ENCODE results near the gene TGFBR2.

TGFBR2 gene

DNA sequence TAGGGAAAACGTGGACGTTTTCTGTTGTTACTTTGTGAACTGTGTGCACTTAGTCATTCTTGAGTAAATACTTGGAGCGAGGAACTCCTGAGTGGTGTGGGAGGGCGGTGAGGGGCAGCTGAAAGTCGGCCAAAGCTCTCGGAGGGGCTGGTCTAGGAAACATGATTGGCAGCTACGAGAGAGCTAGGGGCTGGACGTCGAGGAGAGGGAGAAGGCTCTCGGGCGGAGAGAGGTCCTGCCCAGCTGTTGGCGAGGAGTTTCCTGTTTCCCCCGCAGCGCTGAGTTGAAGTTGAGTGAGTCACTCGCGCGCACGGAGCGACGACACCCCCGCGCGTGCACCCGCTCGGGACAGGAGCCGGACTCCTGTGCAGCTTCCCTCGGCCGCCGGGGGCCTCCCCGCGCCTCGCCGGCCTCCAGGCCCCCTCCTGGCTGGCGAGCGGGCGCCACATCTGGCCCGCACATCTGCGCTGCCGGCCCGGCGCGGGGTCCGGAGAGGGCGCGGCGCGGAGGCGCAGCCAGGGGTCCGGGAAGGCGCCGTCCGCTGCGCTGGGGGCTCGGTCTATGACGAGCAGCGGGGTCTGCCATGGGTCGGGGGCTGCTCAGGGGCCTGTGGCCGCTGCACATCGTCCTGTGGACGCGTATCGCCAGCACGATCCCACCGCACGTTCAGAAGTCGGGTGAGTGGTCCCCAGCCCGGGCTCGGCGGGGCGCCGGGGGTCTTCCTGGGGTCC lies at the start of gene TGFBR2:
TGFBR2 (plus strand) TSS at position 301 of the 731 bp plus-strand sequence; CDS start at position 584, 283 bp downstream.
- DNase-seq, result peak; percentile 50 to 70 (median 59)

DNA sequence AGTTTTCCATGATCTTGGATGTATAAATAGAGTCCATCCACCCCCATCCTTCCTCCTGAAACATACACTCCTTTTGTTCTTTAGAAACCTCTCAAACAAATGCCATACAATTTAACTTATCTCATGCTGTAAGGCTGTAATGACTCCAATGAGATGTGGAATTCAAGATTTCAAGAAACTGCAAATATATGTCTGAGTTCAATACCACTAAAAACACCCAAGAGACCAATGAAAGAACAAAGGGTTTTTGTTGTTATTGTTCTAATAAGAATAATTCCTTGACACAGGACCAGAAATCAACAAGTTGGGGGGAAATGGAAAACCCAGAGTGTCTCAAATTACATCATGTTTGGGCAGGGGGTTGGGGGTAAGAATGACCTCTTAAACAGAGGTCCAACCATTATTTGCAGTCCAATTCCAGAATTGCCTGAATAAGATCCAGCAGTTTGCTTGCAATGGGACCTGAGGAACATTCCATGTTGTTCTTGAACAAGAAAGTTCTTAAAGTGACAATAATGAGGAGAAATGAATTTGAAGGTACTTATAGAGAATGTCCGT lies 48.6 kb upstream of the TGFBR2 start:
- no peak for DNase-seq

- no peak for DNase-seq
Measured at GRCh38 chr3:30563956-30564355, 42.4 kb upstream of the TGFBR2 start.

DNA sequence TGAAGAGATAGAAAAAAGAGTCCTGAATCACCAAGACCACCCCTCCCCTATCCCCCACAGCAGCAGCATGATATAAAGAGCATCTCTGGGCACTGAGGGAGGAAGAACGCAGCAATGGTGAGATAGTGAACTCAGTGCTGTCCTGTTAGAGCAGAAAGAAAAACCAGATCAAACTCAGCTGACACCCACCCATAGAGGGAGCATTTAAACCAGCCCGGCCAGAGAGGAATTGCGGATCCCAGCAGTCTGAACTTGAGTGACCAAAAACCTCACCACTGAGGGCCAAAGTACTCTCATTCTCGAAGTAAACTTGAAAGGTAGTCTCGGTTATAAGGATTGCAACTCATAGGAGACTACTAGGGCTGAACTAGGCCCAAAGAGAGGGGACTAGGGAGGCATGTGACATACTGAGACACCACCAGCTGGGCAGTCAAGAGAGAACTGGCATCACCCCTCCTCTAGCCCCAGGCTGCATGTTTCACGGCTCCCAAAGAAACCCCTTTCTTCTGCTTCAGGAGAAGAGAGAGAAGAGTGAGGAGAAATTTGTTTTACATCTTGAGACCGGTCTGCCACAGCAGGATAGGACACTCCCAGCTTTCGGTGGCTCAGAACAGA lies 39.2 kb upstream of the TGFBR2 start:
- DNase-seq, result no peak

DNA sequence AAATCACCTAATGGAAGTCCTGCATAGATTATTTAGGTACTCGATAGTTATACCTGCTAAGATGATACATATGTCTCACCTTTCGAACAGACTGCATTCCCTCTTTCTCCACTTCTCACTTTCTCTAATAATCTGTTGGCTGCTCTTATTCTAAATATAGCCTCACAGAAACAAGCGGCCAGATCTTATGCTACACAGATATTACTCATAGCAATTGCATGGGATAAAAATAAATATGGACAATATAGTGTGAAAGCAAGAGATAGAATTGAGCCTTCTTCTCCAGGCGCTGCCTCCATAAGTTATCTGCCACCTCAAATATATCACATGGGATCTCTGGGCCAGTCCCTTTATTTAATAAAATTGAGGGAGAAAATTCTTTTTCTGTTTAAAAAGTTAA lies 29.5 kb upstream of the TGFBR2 start:
- no peak for DNase-seq

DNA sequence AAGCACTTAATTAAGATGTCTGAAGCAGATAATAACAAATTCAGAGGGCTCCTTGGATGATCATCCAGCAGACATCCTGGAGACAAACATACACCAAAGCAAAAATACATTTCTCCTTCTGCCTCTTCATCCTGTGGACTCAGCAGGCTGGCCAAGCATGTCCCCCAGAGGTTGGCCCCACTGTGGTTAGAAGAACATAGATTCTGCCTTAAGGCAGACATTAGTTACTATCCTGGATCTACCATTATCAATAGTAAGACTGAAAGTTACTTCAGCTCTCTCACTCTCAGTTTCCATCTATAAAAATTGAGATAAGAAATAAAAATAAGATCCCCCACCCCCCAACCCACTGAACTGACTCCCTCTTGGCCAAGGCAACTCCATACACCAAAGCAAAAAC lies 28.6 kb upstream of the TGFBR2 start:
- DNase-seq, result no peak

DNA sequence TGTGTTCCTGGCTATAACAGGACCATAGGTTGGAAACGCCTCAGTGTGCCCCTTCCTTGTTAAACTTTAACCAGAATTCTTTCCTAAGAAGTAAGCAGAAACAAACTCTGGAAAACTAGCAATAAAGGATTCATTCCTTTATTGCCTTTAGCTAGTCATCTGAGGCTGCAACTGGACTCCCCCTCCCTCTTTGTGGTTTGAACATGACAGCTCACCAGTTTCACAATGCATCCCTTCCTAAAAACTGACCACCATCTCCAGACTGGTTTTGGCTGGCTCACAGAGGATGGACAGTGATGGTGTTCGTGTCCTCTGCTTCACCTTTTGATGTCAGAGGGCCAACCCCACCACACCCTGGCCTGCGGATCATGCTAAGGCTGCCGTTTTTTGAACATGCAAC lies 27.9 kb upstream of the TGFBR2 start:
- DNase-seq, result no peak

GRCh38 chr3:30578986-30579579 lies 27.3 kb upstream of the TGFBR2 start:
- no peak for DNase-seq

DNA sequence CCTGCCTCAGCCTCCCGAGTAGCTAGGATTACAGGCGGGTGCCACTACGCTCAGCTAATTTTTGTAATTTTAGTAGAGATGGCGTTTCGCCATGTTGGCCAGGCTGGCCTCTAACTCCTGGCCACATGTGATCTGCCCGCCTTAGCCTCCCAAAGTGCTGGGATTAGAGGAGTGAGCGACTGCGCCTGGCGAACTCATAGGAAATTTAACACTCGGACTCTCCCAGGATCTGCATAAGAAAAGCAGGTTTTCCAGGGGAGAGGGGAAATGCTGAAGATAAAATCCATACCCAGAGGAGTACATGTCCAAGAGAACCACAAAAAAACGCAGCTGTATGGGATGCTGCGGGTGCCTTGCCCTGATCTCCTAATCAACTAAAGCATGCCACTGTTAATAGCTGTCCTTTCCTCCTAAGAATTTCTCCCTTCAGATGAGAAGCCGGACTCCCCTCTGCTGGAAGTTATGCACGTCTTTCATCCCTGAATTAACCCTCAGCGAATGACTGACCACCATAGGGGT lies 25.3 kb upstream of the TGFBR2 start:
- no peak for DNase-seq

DNA sequence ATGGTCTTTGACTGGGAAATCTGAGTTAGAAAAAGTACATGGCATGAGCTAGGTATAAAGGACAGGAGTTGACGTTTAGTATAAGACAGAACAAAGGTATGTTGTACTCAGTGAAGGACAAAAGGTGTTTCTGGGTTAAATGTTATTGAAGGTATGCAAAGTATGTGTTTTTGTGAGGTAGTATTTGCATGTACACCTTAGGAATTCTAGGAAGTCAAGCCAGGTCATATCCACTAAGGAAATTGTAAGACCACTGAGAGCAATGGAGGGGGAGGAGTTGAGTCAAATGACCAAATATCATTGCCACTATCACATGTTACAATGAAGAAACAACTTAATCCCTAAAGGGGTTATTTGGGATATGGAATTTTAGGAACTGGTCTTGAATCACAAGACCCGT lies 24.4 kb upstream of the TGFBR2 start:
- DNase-seq, result no peak

- no peak for DNase-seq
Measured at GRCh38 chr3:30583973-30584372, 22.4 kb upstream of the TGFBR2 start.

GRCh38 chr3:30585654-30586053 lies 20.7 kb upstream of the TGFBR2 start:
- DNase-seq, result no peak

DNA sequence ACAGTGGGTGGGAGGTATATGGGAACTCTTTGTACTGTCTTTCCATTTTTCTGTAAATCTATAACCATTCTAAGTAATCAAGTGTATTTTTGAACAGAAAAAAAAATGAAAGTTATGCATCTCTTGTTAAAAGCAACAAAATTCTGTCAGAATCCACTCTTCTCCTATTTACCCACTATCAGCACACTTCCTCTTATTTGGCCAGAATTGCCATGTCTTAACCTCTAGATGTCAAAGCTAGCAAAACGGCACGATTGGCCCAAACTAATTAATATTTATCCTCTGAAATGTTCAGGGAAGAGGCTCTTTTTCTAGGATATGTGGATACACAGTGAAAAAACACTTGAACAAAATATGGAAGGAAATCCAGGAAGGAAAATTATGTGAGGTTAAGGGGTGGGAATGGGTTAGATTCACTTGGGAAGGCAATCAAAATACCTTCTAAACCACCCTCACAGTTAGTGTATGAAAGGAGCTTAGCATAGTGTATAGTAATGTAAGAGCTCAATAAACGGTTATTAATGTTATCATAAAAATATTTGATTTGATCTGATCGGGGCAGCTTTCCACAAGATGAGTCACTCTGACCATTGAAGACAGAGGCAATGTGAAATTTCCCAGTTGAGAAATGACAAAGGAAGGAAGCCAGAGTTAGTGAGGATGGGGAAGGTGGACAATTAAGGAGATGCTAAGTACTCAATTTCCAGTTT lies 20.1 kb upstream of the TGFBR2 start:
- DNase-seq, result no peak

DNA sequence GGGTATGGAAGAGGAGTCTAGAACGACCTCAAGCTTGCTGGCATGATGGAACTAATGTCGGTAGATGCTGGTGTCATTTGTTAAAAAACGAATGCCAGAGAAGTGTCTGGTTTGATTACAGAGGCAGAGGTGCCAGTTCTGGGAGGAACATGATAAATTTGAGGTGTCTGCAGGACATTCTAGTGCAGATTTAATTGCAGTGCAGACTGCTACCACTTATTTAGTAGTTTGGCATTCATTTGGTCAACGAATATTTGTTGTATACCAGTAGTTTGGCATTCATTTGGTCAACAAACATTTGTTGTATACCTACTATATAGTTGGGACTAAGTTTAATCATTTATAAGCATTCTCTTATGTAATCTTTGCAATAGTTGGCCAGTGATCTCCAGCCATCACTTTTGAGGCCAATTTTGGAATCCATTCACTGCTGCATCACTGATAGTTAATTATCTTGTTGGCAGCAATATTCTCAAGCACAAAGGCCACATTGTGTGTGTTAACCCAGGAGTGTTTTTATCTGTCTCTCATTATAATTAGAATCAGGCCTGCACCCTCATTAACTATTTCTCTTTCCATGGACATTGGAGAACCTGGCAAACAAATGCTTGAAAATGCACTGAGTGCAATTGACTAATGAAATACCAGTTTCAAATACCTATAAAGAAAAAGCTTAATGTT lies 19.5 kb upstream of the TGFBR2 start:
- no peak for DNase-seq

- no peak for DNase-seq
Measured at GRCh38 chr3:30587904-30588303, 18.5 kb upstream of the TGFBR2 start.

DNA sequence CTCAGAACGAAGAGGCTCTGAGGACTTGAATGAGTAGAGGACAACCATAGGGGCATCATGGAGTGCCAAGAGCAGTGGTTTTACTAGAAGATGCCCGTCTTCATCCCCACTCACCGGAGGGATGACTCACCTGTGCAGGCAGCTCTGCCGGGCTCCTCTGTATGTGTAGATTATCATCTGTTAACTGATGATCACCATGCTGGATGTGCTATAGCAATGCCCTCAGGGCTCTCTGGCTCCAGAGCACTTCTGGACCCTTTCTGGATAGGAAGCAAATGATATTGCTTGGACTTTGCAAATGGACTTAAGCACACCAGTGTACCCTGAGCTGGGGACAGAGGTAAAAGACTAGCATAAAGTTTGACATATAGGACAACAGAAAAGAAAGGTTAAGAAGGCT lies 10.2 kb upstream of the TGFBR2 start:
- no peak for DNase-seq

DNA sequence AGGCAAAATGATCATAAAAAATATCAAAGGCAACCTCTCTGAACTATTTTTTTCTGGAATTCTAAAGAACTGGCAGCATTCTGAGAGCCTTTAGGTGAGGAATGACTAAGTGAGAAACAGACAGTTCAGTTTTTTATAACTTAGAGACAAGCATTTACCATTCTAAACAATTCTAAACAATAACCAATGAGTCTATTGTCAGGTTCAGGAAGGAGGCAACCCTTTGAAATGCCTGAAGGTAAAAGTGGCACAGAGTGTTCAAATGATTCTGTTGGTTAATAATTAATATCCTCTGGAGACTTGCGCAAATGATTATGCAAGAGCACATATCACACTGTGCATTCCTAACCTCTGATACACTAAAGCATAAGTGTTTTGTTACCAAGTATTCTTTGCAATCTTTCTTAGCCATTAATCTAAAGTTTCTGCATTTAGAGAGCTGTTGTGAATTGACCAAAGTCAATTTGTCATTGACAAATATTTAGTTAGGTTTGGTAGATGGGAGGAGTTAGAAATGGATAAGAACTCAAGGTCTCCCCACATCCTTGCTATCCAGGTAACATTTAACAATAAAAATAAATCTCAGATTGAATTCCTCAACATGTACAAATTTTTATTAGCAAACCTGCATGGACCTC lies 9.2 kb upstream of the TGFBR2 start:
- no peak for DNase-seq

GRCh38 chr3:30597769-30598134 lies 8.6 kb upstream of the TGFBR2 start:
- no peak for DNase-seq

- no peak for DNase-seq
Measured at GRCh38 chr3:30598668-30599545, 7.5 kb upstream of the TGFBR2 start.

DNA sequence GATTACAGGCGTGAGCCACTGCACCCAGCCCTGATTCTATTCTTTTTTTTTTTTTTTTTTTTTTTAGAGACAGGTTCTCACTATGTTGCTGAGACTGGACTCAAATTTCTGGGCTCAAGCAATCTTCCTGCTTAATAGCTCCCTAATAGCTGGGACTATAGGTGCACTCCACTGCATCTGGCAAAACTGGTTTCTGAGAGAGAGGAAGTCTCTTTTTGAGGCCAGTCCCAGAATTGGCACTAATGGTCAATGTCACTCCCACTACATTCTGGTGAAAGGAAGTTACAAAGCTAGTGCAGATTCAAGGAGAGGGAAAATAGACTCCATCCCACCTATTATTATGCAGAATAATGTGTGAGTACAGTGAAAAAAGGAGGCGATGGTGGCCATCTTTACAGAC lies 5.8 kb upstream of the TGFBR2 start:
- no peak for DNase-seq

- DNase-seq, result no peak
Measured at GRCh38 chr3:30602946-30603345, 3.5 kb upstream of the TGFBR2 start.
